Measurements from ENCODE around the gene MKNK1. TPM values are rescaled to one million over a fixed set of nuclear protein-coding genes. Genes with fewer than 3 reads are reported as not detected.

The MKNK1 gene
- total RNA-seq (2022) (22.7 and 30.5 TPM in 2 replicates), Bru-seq, nascent RNA (percentile 58 among the genes with signal in this experiment), BruChase-seq, experiment 1, labeled RNA remaining after a 2-hour chase (percentile 62 among the genes with signal in this experiment), BruChase-seq, experiment 2, labeled RNA remaining after a 6-hour chase (percentile 66 among the genes with signal in this experiment)
- long read RNA-seq, transcript MKNK1-231 (13 exons, 2,686 nt): major isoform, 6 of 37 reads
- long read RNA-seq, partial matches to known transcripts: 8 of 37 reads
- long read RNA-seq, other reads (novel, unspliced or antisense): 19 of 37 reads

GRCh38 chr1:46603858-46604549, at the start of gene MKNK1:
Gene MKNK1 (minus strand): TSS chr1:46604268. CDS start chr1:46583327, 20,941 bp downstream.
- Histone ChIP-seq H3K36me3 (ENCODE audit: control insufficient read depth, insufficient read depth, low read length) (no peaks in the 10 kb centered on the region), H3K27me3 (replicated peaks; ENCODE audit: control insufficient read depth, insufficient read depth, low read length) (no peaks in the 10 kb centered on the region), H3K4me3 (ENCODE audit: low read depth, low read length) (peak within 1 kb of the TSS; percentile 48), H3K4me1 (no peaks in the 10 kb centered on the region), H3K9me3 (no peaks in the 10 kb centered on the region)
- intact Hi-C loops (cut with micrococcal nuclease; ENCODE audit: unreplicated experiment): loop anchor here (5.0 kb wide), 1 partner anchor 63 kb away; the partner anchor contains the start of gene ATPAF1
- DNase-seq: peak; percentile 95 to 97
- ChIA-PET CTCF (interaction anchor here (0.8 to 2.5 kb wide), 7 partner anchors 13 to 121 kb away, joined by 3 to 8 read pairs (median 3); partner anchors contain the start of gene MOB3C), POLR2A (interaction anchor here (0.5 to 1.4 kb wide), 5 partner anchors 12 to 115 kb away, joined by 3 to 18 read pairs (median 3); partner anchors contain the start of genes EFCAB14 and MOB3C)
- peak in 1 of 2 experiments; percentile 38 for TF ChIP-seq CTCF (IDR thresholded peaks at IDR 0.05; ENCODE audit: insufficient read depth in 1 of 2, low read depth in 1 of 2, low read length in 1 of 2, severe bottlenecking in 1 of 2, unreplicated experiment in 1 of 2)
- Mint-ChIP-seq H3K27me3 (ENCODE audit: insufficient read depth, unreplicated experiment) (no peaks in the 10 kb centered on the region), H3K4me3 (ENCODE audit: unreplicated experiment) (peak within 1 kb of the TSS; percentile 84), H3K9me3 (ENCODE audit: unreplicated experiment) (no peaks in the 10 kb centered on the region), H3K27ac (ENCODE audit: unreplicated experiment) (peak within 1 kb of the TSS; percentile 86), H3K36me3 (ENCODE audit: insufficient read depth, unreplicated experiment) (no peaks in the 10 kb centered on the region), H3K4me1 (ENCODE audit: low read depth, unreplicated experiment) (peaks cover 5% of the 10 kb centered on the region)
- TSS peak; percentile 53 for BruUV-seq (replicated peaks)

- no peak overlapping the region for H3K27ac Mint-ChIP-seq (ENCODE audit: unreplicated experiment)
- no peak overlapping the region for H3K4me3 ChIP-seq (ENCODE audit: low read depth, low read length)
- H3K36me3 ChIP-seq (ENCODE audit: control insufficient read depth, insufficient read depth, low read length): no peaks in the 10 kb centered on the region
- H3K9me3 Mint-ChIP-seq (ENCODE audit: unreplicated experiment): no peaks in the 10 kb centered on the region
- no peaks in the 10 kb centered on the region for H3K27me3 Mint-ChIP-seq (ENCODE audit: insufficient read depth, unreplicated experiment)
- no peaks in the 10 kb centered on the region for H3K4me1 Mint-ChIP-seq (ENCODE audit: low read depth, unreplicated experiment)
- ChIA-PET CTCF (interaction anchor here (0.6 kb wide), 1 partner anchor 71 kb away, joined by 3 read pairs; no protein-coding TSS in a partner anchor), POLR2A (interaction anchor here (1.1 kb wide), 1 partner anchor 49 kb away, joined by 3 read pairs; the partner anchor contains the start of gene MKNK1)
- BruUV-seq (replicated peaks): no TSS peak
- no peak for TF ChIP-seq CTCF (IDR thresholded peaks at IDR 0.05; ENCODE audit: insufficient read depth in 1 of 2, low read depth in 1 of 2, low read length in 1 of 2, severe bottlenecking in 1 of 2, unreplicated experiment in 1 of 2)
- DNase-seq: no peak
- H3K27me3 ChIP-seq (replicated peaks; ENCODE audit: control insufficient read depth, insufficient read depth, low read length): no peaks in the 10 kb centered on the region
- H3K36me3 Mint-ChIP-seq (ENCODE audit: insufficient read depth, unreplicated experiment): peaks cover 16% of the 10 kb centered on the region
- intact Hi-C loops (cut with micrococcal nuclease; ENCODE audit: unreplicated experiment): no loop called here
- H3K9me3 ChIP-seq: no peaks in the 10 kb centered on the region
- no peak overlapping the region for H3K4me3 Mint-ChIP-seq (ENCODE audit: unreplicated experiment)
- no peaks in the 10 kb centered on the region for H3K4me1 ChIP-seq
These were observed 49.4 kb upstream of the MKNK1 start for GRCh38 chr1:46653405-46653958.
